Endothelial cell of umbilical vein (primary cell): ENCODE results near the gene NDUFA6. TPM values are rescaled to one million over a fixed set of nuclear protein-coding genes. Genes with fewer than 3 reads are reported as not detected.

Experiments
- BruUV-seq: library from RNA; stranded (reverse); fragments of 400-500 nt; replicated peaks from 2 replicates; lab custom pipeline; 2021; lab: Mats Ljungman, UMichigan
- CTCF ChIA-PET: fragments of 300-600, 350-600 bp; sonication (Branson Sonifier 250); formaldehyde crosslinking; loops from one replicate; lab custom pipeline; 2021; ENCODE audit warnings: antibody characterized with exemption, inconsistent platforms; lab: Charles Lee
- POLR2A ChIA-PET: fragments of 300-600, 350-600 bp; sonication (Branson Sonifier 250); formaldehyde crosslinking; loops from one replicate; lab custom pipeline; 2021; ENCODE audit warnings: antibody characterized with exemption, inconsistent platforms; lab: Charles Lee
- DNase-seq: peaks from one replicate; pipeline ENCODE4 v3.0.0-alpha.2; 2011; ENCODE audit warnings: low read depth, low spot score
- FAIRE-seq: peaks from 2 replicates; lab custom pipeline; 2011; peaks lifted over from hg19 to GRCh38; lab: Jason Lieb, UNC
- H2AFZ ChIP-seq: 2 replicates; pipeline ENCODE4 v1.6.0; 2012; ENCODE audit warnings: low read depth, low read length, control low read depth, inconsistent platforms
- H3K27ac ChIP-seq: 2 replicates; pipeline ENCODE4 v1.5.1; 2011; ENCODE audit warnings: low read depth, mild to moderate bottlenecking, control low read depth, low read length, moderate library complexity; ENCODE audit not compliant: insufficient read depth
- H3K27me3 ChIP-seq, 2 experiments: 2 replicates each; pipeline versions ENCODE4 v1.6.0 to v1.6.1; 2011; ENCODE audit warnings: low read length in 2 of 2, mixed read lengths in 1 of 2; ENCODE audit not compliant: control insufficient read depth in 2 of 2, insufficient read depth in 2 of 2
- H3K36me3 ChIP-seq, 2 experiments: 2 replicates in 1 of 2; 3 replicates in 1 of 2; pipeline ENCODE4 v1.5.1; 2011; ENCODE audit warnings: low read length in 2 of 2, mild to moderate bottlenecking in 1 of 2, moderate library complexity in 1 of 2; ENCODE audit not compliant: control insufficient read depth in 2 of 2, insufficient read depth in 2 of 2; ENCODE audit errors: extremely low read depth in 1 of 2
- H3K4me1 ChIP-seq: 3 replicates; pipeline ENCODE4 v1.5.1; 2011; ENCODE audit warnings: mild to moderate bottlenecking, low read length; ENCODE audit not compliant: control insufficient read depth, insufficient read depth; ENCODE audit errors: extremely low read depth
- H3K4me2 ChIP-seq: 2 replicates; pipeline ENCODE4 v1.6.1; 2011; ENCODE audit warnings: low read length, control low read depth, mixed read lengths; ENCODE audit not compliant: insufficient read depth
- H3K4me3 ChIP-seq, 3 experiments: fragments of 200-600 bp in 1 of 3; sonication (generic), shearing (Covaris generic) in 1 of 3; replicated peaks in 1 of 3; 2 replicates each; pipeline ENCODE4 v1.5.1; 2011 to 2016; ENCODE audit warnings: control low read depth in 3 of 3, low read length in 3 of 3, mild to moderate bottlenecking in 2 of 3, inconsistent platforms in 1 of 3, low read depth in 1 of 3, moderate library complexity in 1 of 3; ENCODE audit not compliant: insufficient read depth in 1 of 3
- H3K79me2 ChIP-seq: 2 replicates; pipeline ENCODE4 v1.6.0; 2012; ENCODE audit warnings: low read length, inconsistent platforms; ENCODE audit not compliant: control insufficient read depth, insufficient read depth
- H3K9ac ChIP-seq: replicated peaks from 2 replicates; pipeline ENCODE3; 2011; ENCODE audit warnings: low read length, control low read depth; ENCODE audit not compliant: insufficient read depth; ENCODE audit errors: extremely low read depth
- H3K9me1 ChIP-seq: replicated peaks from 3 replicates; pipeline ENCODE4 v1.6.0; 2011; ENCODE audit warnings: mild to moderate bottlenecking, low read length; ENCODE audit not compliant: control insufficient read depth, insufficient read depth; ENCODE audit errors: extremely low read depth
- H3K9me3 ChIP-seq: replicated peaks from 2 replicates; pipeline ENCODE4 v1.5.1; 2012; ENCODE audit warnings: low read length, inconsistent platforms; ENCODE audit not compliant: control insufficient read depth, insufficient read depth
- H4K20me1 ChIP-seq: replicated peaks from 2 replicates; pipeline ENCODE3; 2011; ENCODE audit warnings: mild to moderate bottlenecking, low read length; ENCODE audit not compliant: control insufficient read depth, insufficient read depth; ENCODE audit errors: extremely low read depth
- EZH2 ChIP-seq: IDR thresholded peaks from 2 replicates; pipeline ENCODE4 v1.6.1; 2012; ENCODE audit warnings: borderline replicate concordance, low read depth, mild to moderate bottlenecking, moderate library complexity, low read length, inconsistent platforms; ENCODE audit not compliant: severe bottlenecking
- FOS ChIP-seq: IDR thresholded peaks from 2 replicates; pipeline ENCODE4 v1.6.1; 2011; ENCODE audit warnings: mild to moderate bottlenecking, low read length, moderate library complexity, borderline replicate concordance; ENCODE audit not compliant: insufficient read depth
- GATA2 ChIP-seq: IDR thresholded peaks from 2 replicates; pipeline ENCODE4 v1.7.0; 2011; ENCODE audit warnings: low read depth, mild to moderate bottlenecking, moderate library complexity, mixed read lengths, low read length; ENCODE audit not compliant: insufficient read length, insufficient read depth
- JUN ChIP-seq: IDR thresholded peaks from 2 replicates; pipeline ENCODE4 v1.6.1; 2011; ENCODE audit warnings: borderline replicate concordance, low read depth; ENCODE audit not compliant: insufficient read length, insufficient read depth
- MYC ChIP-seq: IDR thresholded peaks from one replicate; pipeline ENCODE4 v1.6.1; 2011; ENCODE audit warnings: mild to moderate bottlenecking, low read depth, low read length
- POLR2A ChIP-seq: IDR thresholded peaks from 2 replicates; pipeline ENCODE4 v1.6.1; 2012; ENCODE audit warnings: low read depth, mild to moderate bottlenecking, control low read depth, low read length
- POLR2AphosphoS5 ChIP-seq: IDR thresholded peaks from 2 replicates; pipeline ENCODE4 v1.6.1; 2012; ENCODE audit warnings: low read depth, mild to moderate bottlenecking, control low read depth, low read length, moderate library complexity; ENCODE audit not compliant: insufficient read depth
- dilution Hi-C: fragments of 300-500 bp; cut with MboI; formaldehyde crosslinking; loops from one replicate; pipeline ENCODE4 v1.15.0; 2019; ENCODE audit warnings: low sequenced_read_pairs; ENCODE audit not compliant: extremely low pct_ligation_motif_present
- intact Hi-C: fragments of 100-400 bp; cut with micrococcal nuclease; formaldehyde crosslinking; loops from one replicate; pipeline ENCODE4 v1.10.0; 2022
- polyA plus RNA-seq, 4 experiments: library from polyadenylated mRNA; depleted of rRNA in 3 of 4; stranded (reverse) in 3 of 4; unstranded in 1 of 4; fragments of >200 nt; gene quantifications; 2 replicates each; pipeline versions ENCODE4 v1.2.1 to v1.2.3, GENCODE V29; 2011 to 2012; ENCODE audit warnings: missing spikeins in 1 of 4
- total RNA-seq: library from RNA; stranded (reverse); gene quantifications from 2 replicates; pipeline ENCODE4 v1.2.3, GENCODE V29; 2021
- TF ChIP-seq, protein P1 (sequence below): IDR thresholded peaks from 2 replicates; pipeline ENCODE4 v1.6.1; 2011; ENCODE audit not compliant: insufficient read depth, insufficient read length
- TF ChIP-seq, protein P2 (sequence below), 2 donors: IDR thresholded peaks; 1 replicate in 1 of 2; 2 replicates in 1 of 2; pipeline ENCODE4 v1.5.1; 2011; ENCODE audit warnings: low read length in 2 of 2, mild to moderate bottlenecking in 2 of 2, moderate library complexity in 2 of 2, control low read depth in 1 of 2, inconsistent platforms in 1 of 2, low read depth in 1 of 2; ENCODE audit not compliant: insufficient read depth in 1 of 2; ENCODE audit errors: extremely low read depth in 1 of 2

The NDUFA6 gene
- total and polyA plus RNA-seq, 2 donors (not counting 3 experiments of a cell fraction or from before 2014, with no cell fraction given) = 66.1 to 95.7 TPM

DNA sequence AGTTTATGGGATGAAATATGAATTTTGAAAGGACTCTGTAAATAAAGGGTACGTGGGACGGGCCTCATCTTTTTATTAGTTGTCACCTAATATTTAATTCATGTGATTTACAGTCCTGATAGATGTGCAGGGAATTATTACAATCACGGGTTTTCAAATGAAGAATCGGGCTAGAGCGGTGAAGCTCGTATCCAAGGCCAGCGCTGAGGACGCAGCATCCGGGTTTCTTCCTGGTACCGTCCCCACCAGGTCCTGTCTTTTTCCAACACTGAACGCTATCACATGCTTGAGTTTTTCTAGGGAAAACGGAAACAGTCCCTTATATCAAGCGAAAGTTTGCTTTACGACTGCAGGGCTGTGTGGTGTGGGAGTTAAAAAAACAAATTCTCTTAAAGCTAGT is 10.3 kb downstream of the NDUFA6 start:
- FAIRE-seq = no peak

More for the DNA sequence above, 10.3 kb downstream of the NDUFA6 start:
- H2AFZ ChIP-seq = peak overlapping the region; percentile 49
- TSS peak; percentile 8 for BruUV-seq
- no peaks in the 10 kb centered on the region for H3K27me3 ChIP-seq
- H3K27ac ChIP-seq = peak overlapping the region; percentile 84
- no peaks in the 10 kb centered on the region for H4K20me1 ChIP-seq
- POLR2A ChIA-PET = interaction anchor here (0.5 to 1.5 kb wide), 2 partner anchors 8 to 10 kb away, joined by 3 to 5 read pairs; partner anchors contain the start of gene NDUFA6
- intact Hi-C loops = loop anchor here (1.0 kb wide), 1 partner anchor 10 kb away; the partner anchor contains the start of gene NDUFA6
- H3K79me2 ChIP-seq = peaks cover 11% of the 10 kb centered on the region
- H3K4me1 ChIP-seq = peaks cover 12% of the 10 kb centered on the region
- H3K36me3 ChIP-seq = peaks cover 12 to 25% of the 10 kb centered on the region in 2 experiments
- H3K9me3 ChIP-seq = no peaks in the 10 kb centered on the region
- H3K9me1 ChIP-seq = no peaks in the 10 kb centered on the region
- H3K9ac ChIP-seq = peak overlapping the region; percentile 91
- dilution Hi-C loops = no loop called here
- peak overlapping the region; percentile 59 to 96 (median 79) for H3K4me3 ChIP-seq
- peak; percentile 68 for DNase-seq
- peak overlapping the region; percentile 90 for H3K4me2 ChIP-seq
- CTCF ChIA-PET = interaction anchor here (0.9 to 3.0 kb wide), 4 partner anchors 11 to 383 kb away, joined by 3 to 26 read pairs (median 4); partner anchors contain the start of gene NDUFA6
- TF ChIP-seq MYC (no peak), POLR2A (no peak), GATA2 (no peak), POLR2AphosphoS5 (no peak), EZH2 (no peak), FOS (no peak), JUN (no peak)
- TF ChIP-seq, protein P1, sequence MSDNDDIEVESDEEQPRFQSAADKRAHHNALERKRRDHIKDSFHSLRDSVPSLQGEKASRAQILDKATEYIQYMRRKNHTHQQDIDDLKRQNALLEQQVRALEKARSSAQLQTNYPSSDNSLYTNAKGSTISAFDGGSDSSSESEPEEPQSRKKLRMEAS = no peak
- TF ChIP-seq, protein P2, sequence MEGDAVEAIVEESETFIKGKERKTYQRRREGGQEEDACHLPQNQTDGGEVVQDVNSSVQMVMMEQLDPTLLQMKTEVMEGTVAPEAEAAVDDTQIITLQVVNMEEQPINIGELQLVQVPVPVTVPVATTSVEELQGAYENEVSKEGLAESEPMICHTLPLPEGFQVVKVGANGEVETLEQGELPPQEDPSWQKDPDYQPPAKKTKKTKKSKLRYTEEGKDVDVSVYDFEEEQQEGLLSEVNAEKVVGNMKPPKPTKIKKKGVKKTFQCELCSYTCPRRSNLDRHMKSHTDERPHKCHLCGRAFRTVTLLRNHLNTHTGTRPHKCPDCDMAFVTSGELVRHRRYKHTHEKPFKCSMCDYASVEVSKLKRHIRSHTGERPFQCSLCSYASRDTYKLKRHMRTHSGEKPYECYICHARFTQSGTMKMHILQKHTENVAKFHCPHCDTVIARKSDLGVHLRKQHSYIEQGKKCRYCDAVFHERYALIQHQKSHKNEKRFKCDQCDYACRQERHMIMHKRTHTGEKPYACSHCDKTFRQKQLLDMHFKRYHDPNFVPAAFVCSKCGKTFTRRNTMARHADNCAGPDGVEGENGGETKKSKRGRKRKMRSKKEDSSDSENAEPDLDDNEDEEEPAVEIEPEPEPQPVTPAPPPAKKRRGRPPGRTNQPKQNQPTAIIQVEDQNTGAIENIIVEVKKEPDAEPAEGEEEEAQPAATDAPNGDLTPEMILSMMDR (IDR thresholded peaks at IDR 0.05; ENCODE audit: extremely low read depth in 1 of 2, insufficient read depth in 1 of 2, low read depth in 1 of 2, low read length in 2 of 2) = no peak
